Stimulated activated naive CD8-positive, alpha-beta T cell treated with anti-CD3 and anti-CD28 coated beads, Interleukin-15, Interleukin-2, amounts not matched to agents 100 ng/mL and 50 ng/mL, for 24 hours (primary cell): Measurements from ENCODE around the gene FLII.

Source experiments
- H3K27ac Mint-ChIP-seq: one replicate; pipeline ENCODE4 v1.8.0; 2021; ENCODE audit warnings: mild to moderate bottlenecking, mixed read lengths
- H3K27me3 Mint-ChIP-seq: one replicate; pipeline ENCODE4 v1.8.0; 2021; ENCODE audit warnings: mixed read lengths
- H3K36me3 Mint-ChIP-seq: one replicate; pipeline ENCODE4 v1.8.0; 2021; ENCODE audit warnings: low read depth, mixed read lengths
- H3K4me1 Mint-ChIP-seq: one replicate; pipeline ENCODE4 v1.8.0; 2021; ENCODE audit warnings: low read depth, mixed read lengths
- H3K4me3 Mint-ChIP-seq: one replicate; pipeline ENCODE4 v1.8.0; 2021; ENCODE audit warnings: mild to moderate bottlenecking, mixed read lengths
- H3K9me3 Mint-ChIP-seq: one replicate; pipeline ENCODE4 v1.8.0; 2021; ENCODE audit warnings: mixed read lengths

FLII gene

DNA sequence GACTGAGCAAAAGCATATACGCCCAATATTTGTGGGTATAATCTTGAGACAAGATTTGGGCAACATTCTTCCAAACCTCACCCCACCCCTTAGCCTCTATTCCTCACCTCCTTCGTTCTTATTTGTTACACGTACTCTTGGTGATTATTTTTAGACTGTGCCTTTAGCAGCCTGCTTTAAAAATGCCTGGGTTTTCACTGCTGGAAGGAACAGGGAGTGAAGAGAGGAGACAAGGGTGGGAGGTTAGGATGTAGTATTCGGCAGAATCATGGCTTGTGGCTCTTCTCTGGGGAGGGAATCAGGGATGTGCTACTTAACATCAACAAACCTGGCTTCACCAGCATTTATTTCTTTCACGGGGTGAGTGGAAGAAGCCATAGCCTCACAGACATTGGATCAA, 63.3 kb downstream of the FLII start:
- H3K27me3 Mint-ChIP-seq, result no peaks in the 10 kb centered on the region
- no peaks in the 10 kb centered on the region for H3K9me3 Mint-ChIP-seq
- peaks cover 62% of the 10 kb centered on the region for H3K36me3 Mint-ChIP-seq
- H3K4me3 Mint-ChIP-seq, result no peak overlapping the region
- peaks cover 58% of the 10 kb centered on the region for H3K4me1 Mint-ChIP-seq
- H3K27ac Mint-ChIP-seq, result no peak overlapping the region
